SK-N-SH (cell line): ENCODE data around the gene SMIM12.

Experiments
- CHD2 ChIP-seq: fragments of 150-350 bp; IDR thresholded peaks from 2 replicates; pipeline ENCODE4 v1.6.1; 2018; ENCODE audit warnings: low read length; ENCODE audit not compliant: partially characterized antibody
- CTCF ChIP-seq: fragments of 200-600 bp; sonication (generic); IDR thresholded peaks from 2 replicates; pipeline ENCODE4 v1.6.1; 2017; ENCODE audit warnings: antibody characterized with exemption, mild to moderate bottlenecking, moderate library complexity
- EP300 ChIP-seq, 2 experiments: IDR thresholded peaks; 2 replicates each; pipeline versions ENCODE4 v1.4.0 to v1.6.1; 2012; ENCODE audit warnings: borderline replicate concordance in 1 of 2, low read depth in 1 of 2, low read length in 1 of 2
- EZH2phosphoT487 ChIP-seq: fragments of 200-600 bp; sonication (generic); IDR thresholded peaks from 2 replicates; pipeline ENCODE4 v1.6.1; 2017; ENCODE audit warnings: low read depth, mixed run types, mild to moderate bottlenecking, antibody characterized with exemption, moderate library complexity, borderline replicate concordance
- GABPA ChIP-seq: IDR thresholded peaks from 2 replicates; pipeline ENCODE4 v1.4.0; 2012; ENCODE audit warnings: low read depth, mild to moderate bottlenecking
- JUND ChIP-seq: IDR thresholded peaks from 2 replicates; pipeline ENCODE4 v1.4.0; 2012
- POLR2AphosphoS5 ChIP-seq: IDR thresholded peaks from 2 replicates; pipeline ENCODE4 v1.6.1; 2012; ENCODE audit warnings: low read depth, low read length
- RAD21 ChIP-seq: IDR thresholded peaks from 2 replicates; pipeline ENCODE4 v1.6.1; 2012; ENCODE audit warnings: mild to moderate bottlenecking, low read length
- RFX5 ChIP-seq: IDR thresholded peaks from 2 replicates; pipeline ENCODE4 v1.6.1; 2012; ENCODE audit warnings: mild to moderate bottlenecking, improper control_type of control experiment, low read length
- RXRA ChIP-seq: IDR thresholded peaks from 2 replicates; pipeline ENCODE4 v1.4.0; 2012; ENCODE audit warnings: low read depth, mild to moderate bottlenecking, borderline replicate concordance
- TEAD4 ChIP-seq: IDR thresholded peaks from 2 replicates; pipeline ENCODE4 v1.4.0; 2012; ENCODE audit warnings: mild to moderate bottlenecking, borderline replicate concordance; ENCODE audit not compliant: insufficient read depth
- TF ChIP-seq, protein P1 (sequence below): fragments of 150-350 bp; IDR thresholded peaks from 2 replicates; pipeline ENCODE4 v1.6.1; 2017; ENCODE audit warnings: antibody characterized with exemption, low read length, low read depth, borderline replicate concordance

- TF ChIP-seq JUND: no peak
- no peak for TF ChIP-seq EP300 (IDR thresholded peaks at IDR 0.05; ENCODE audit: borderline replicate concordance in 1 of 2, low read depth in 1 of 2, low read length in 1 of 2)
- no peak for TF ChIP-seq CTCF
- TF ChIP-seq POLR2AphosphoS5: no peak
- TF ChIP-seq TEAD4: no peak
- no peak for TF ChIP-seq RFX5
- TF ChIP-seq RAD21: no peak
- no peak for TF ChIP-seq GABPA
- no peak for TF ChIP-seq RXRA
- no peak for TF ChIP-seq EZH2phosphoT487
- TF ChIP-seq, protein P1, sequence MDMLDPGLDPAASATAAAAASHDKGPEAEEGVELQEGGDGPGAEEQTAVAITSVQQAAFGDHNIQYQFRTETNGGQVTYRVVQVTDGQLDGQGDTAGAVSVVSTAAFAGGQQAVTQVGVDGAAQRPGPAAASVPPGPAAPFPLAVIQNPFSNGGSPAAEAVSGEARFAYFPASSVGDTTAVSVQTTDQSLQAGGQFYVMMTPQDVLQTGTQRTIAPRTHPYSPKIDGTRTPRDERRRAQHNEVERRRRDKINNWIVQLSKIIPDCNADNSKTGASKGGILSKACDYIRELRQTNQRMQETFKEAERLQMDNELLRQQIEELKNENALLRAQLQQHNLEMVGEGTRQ: no peak
- no peak for TF ChIP-seq CHD2
These were observed 41.4 kb upstream of the SMIM12 start for GRCh38 chr1:34900775-34901502.
